DMS114 treated with DMSO at 0.1 percent for 48 hours (cell line): Measurements from ENCODE around the gene PSMA7.
"Not testable (repeated sequence)": the region's sequence is repeated elsewhere in the genome, so short reads cannot be mapped to it uniquely, and the experiment has no call there.

Experiments
- DNase-seq: peaks from one replicate; lab custom pipeline; 2025; ENCODE audit not compliant: unreplicated experiment; lab: John Stamatoyannopoulos, UW

The PSMA7 gene

GRCh38 chr20:62156254-62156556 lies 13.0 kb upstream of the PSMA7 start:
- DNase-seq: no peak

DNA sequence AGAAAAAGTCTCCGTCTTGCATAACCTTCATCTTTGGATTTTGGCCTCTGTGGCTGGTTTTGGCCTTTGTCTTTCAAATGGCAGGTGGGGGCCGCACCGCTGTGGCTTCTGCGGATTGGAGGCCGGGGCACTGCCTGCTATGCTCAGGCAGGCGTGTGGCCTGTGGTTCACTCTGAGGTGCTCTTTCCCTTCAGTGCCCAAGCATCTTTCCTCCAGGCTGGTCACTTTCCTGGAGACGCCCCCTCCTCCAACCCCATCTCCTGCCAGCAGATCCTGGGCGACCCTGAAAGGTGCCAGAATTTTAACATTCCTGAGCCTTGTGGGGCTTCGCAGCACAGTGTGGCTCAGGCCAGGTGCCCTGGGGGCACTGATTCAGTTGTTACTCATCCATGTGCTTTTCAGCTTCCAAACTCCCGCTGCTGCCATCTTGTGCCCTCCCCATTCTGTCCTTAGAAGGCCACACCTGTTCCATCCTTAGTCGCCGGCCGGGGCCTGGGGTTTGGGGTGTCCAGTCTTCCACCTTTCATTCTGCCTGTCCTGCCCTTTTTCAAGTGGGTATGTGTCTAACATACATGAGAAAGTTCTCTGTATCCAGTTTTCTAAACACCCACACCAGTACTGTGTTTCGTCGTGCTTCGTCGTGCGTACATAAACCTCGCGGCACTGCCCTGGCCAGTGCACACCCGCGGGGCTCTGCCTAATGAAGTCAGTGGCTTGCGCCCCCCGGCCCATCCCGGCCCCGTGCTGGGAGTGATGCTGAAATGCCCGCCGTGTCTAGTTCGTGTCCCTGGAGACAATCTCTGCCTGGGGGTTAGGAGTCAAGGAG lies 12.4 kb upstream of the PSMA7 start:
- no peak for DNase-seq

GRCh38 chr20:62151835-62152364 lies 8.7 kb upstream of the PSMA7 start:
- DNase-seq: no peak

GRCh38 chr20:62151225-62151624 lies 8.0 kb upstream of the PSMA7 start:
- DNase-seq: no peak

- no peak for DNase-seq
These were observed 7.0 kb upstream of the PSMA7 start for GRCh38 chr20:62150310-62150575.

DNA sequence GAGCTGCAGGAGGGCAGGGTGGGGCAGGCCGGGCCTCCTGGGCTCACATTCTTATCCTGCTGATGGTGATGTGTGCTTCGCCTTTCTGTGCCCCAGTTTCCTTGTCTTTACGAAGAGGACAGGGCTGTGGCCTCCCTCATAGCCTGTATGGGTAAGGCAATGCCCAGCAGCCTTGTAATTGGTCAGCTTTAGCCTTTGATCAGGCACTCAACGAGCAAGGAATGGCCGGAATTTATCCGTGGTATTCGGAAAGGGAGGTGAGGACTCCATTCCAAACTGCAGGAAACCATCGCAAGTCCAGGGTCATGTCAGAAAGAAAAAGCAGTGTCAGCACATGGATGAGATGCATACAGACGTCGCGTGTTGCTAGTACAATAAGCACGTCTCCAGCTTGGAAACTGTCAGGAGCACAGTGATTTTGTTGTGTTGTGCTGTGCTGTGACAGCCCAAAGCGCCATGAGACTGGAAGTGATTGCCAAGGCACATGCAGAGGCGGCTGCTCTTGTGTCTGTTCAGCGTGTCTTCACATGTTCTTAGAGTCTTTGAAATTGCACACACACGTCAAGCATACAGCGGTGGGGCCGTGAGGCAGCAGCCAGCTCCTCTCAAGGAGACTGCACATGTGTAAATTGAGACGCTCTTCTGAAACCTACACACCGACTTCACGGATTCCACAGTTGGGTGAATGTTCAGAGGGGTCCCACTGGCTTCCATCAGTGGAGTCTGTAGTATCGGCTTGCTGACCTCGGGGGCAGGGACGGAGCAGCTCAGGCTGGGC lies 6.5 kb upstream of the PSMA7 start:
- DNase-seq: no peak

DNA sequence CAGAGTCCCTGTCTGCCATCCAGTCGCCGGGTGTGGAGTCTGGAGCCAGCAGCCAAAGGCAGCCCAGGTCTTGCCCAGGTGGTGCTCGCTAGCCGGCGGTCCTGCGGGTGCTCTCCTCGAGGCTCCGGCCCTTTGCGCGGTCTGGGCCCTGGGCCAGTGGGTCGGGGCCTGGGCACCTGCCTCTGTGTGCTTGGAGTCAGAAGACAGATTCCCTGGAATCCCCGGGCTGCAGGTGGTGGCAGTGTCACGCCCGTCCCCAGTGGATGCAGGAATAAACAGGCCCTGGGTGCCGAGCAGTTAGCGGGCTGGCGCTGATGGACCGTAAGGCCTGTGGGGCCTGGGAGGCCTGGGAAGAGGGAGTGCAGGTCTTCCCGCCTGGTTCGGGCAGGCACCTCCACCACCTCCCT lies 5.7 kb upstream of the PSMA7 start:
- DNase-seq: no peak

DNA sequence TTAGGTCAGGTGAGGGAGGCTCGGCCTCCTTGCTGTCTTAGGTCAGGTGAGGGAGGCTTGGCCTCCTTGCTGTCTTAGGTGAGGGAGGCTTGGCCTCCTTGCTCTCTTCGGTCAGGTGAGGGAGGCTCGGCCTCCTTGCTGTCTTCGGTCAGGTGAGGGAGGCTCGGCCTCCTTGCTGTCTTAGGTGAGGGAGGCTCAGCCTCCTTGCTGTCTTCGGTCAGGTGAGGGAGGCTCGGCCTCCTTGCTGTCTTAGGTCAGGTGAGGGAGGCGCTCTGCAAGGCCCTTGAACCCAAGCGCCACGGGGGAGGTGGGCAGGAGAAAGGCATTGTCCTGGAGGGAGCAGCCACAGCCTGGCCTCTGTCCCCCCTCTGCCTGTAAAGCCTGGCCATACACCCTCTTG lies 5.2 kb upstream of the PSMA7 start:
- not testable (repeated sequence) for DNase-seq

DNA sequence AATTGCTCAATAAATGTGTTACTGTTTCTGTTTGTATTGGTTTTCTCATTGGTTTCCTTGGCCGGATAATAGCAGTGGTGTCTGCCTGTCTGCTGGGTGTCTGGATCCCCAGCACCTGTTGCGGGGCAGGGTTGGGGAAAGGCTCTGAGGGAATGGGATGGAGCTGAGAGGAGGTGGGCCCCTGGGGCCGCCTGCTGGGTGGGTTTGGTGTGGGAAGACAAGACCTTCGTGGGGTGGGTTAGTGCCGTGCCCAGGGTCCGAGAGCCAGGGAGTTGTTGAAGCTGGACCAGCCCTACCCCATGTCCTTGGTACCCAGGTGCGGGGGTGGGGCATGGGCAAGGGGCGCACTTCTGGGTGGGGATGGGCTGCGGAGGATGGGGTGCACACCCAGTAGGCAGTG lies 4.3 kb upstream of the PSMA7 start:
- no peak for DNase-seq

DNA sequence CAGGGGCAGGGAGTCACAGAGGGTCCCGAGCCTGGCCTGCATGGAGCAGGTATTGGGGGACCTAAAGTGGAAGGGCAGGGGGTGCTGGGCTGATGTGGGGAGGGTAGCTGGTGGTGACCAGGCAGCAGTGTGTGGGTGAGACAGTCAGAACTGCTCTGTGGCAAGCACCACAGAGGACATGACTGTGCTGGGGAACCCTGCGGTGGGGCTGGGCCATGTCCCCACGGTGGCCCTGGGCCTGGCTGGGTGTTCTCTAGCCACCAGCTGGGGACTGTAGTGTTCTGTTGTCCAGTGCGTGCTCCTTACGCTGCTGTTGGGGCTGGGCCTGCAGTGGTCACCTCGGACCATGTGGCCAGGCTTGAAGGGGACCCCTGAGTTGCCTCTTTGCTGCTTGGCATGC lies 3.9 kb upstream of the PSMA7 start:
- DNase-seq: no peak

GRCh38 chr20:62146019-62146755 lies 3.0 kb upstream of the PSMA7 start:
- no peak for DNase-seq

GRCh38 chr20:62145688-62146018 lies 2.5 kb upstream of the PSMA7 start:
- DNase-seq: no peak

- peak; percentile 22 for DNase-seq
These were observed 997 bp upstream of the PSMA7 start for GRCh38 chr20:62143957-62144825.

DNA sequence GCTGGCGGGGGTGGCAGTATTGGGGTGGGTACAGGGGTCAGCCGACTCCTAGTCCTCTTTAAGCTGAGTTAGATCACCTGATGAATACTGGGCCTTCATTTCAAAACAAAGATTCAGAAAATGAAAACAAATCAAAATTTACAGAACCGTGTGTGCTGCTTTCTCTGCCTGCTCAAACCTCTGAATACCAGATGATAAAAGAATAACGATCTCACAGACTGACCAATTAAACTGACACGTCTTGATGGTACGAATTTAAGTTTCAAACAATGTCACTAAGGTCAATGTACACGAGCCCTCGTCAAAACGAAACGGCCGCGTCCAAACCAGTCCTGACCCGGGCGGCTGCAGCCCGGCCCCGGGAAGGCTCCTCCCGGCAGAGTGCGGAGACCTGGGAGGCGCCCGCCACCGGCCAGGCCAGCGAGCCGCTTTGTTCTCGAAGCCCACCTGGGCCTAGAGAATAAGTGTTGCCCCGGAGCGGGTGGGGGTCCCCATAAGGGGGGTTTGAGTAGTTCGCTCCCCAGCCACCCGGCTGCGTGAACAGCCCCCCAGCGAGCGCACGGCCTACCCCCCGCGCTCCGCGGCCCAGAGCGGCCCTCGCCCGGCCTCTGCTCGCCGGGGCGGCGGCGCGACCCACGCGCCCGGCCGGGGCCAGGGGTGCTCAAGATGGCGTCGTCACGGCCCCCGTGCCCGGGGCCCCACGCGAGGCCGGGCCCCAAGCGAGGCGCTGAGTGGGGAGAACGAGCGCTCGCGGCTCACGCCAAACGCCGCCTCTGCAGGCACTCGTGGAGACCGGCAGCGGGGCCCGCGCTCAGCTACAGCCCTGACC lies 728 bp downstream of the PSMA7 start:
- no peak for DNase-seq

GRCh38 chr20:62141397-62142251 lies 1.6 kb downstream of the PSMA7 start:
- DNase-seq: no peak

GRCh38 chr20:62141043-62141396 lies 2.2 kb downstream of the PSMA7 start:
- no peak for DNase-seq

GRCh38 chr20:62139636-62140035 lies 3.6 kb downstream of the PSMA7 start:
- DNase-seq: no peak

DNA sequence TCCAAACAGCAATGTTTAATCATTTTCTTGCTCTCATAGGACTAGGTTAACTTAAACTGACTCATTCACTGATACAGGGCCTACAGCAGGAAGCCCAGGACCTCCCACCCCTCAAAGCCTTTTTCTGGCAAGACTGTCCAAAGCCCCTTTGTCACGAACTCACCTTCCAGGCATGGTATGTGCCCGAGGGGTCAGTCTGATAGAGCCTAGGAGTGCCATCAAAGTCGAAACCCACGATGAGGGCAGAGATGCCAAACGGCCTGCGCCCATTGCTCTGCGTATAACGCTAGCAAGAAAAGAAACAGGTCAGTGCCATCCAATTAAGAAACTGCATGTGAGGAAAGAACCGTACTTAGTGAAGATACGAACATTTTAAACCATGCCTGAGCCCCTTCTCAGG lies 4.3 kb downstream of the PSMA7 start:
- no peak for DNase-seq

DNA sequence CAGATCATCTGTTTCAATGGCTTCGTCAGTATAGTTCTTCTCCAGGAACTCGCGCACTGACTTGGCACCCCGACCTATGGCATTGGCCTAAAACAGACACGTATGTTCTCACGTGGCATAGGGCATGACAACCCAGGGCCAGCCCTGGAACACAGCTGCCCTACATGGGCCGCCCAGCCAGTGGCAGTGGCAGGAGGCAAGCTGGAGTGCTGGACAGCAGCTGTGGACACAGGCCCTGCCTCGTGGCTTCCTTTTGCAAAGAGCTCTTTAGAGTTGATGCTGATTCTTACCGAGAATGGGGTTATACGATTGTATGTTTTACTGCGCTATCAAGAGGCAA lies 5.0 kb downstream of the PSMA7 start:
- no peak for DNase-seq
